SKM-1 (cell line): Measurements from ENCODE around the gene TBX2.
"Not testable (repeated sequence)": the region's sequence is repeated elsewhere in the genome, so short reads cannot be mapped to it uniquely, and the experiment has no call there.

ENCODE experiments used
- DNase-seq: peaks from one replicate; lab custom pipeline; 2025; ENCODE audit not compliant: unreplicated experiment; lab: John Stamatoyannopoulos, UW

TBX2 gene

DNA sequence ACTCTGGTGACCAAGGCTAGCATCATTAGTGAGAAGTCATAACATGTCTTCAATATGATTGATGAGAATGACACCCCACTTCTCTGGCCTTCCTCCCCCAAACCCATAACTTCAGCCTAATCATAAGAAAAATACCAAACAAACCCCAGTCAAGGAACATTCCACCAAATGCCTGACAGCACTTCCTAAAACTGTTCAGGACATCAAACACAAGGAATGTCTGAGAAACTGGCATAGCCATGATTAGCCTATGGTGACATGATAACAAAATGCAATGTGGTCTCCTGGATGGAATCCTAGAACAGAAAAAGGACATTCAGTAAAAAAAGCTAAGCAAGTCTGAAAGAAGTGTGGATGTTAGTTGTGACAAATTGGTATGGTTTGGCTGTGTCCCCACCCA, 27.9 kb downstream of the TBX2 start:
- no peak for DNase-seq

DNA sequence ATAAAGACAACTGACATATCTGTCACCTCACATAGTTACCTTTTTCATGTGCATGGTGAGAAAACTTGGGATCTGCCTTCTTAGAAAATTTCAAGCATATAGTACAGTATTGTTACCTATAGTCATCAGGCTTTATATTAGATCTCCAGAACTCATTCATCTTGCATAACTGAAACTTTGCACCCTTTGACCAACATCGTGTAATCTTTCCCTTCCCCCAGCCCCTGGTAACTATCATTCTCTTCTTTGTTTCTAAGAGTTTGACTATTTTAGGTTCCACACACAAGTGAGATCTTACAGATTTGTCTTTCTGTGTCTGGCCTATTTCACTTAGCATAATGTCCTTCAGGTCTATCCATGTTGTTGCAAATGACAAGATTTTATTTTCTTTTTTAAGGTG, 29.6 kb downstream of the TBX2 start:
- no peak for DNase-seq

DNA sequence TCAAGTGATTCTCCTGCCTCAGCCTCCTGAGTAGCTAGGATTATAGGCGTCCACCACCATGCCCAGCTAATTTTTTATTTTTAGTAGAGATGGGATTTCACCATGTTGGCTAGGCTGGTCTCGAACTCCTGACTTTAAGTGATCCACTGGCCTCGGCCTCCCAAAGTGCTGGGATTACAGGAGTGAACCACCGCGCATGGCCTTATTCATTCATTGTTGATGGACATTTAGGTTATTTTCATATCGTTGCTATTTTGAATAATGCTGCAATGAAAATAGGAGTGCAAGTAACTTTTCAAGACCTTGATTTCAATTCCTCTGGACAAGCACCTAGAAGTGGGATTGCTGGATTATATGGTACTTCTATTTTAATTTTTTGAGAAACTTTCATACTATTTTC, 30.2 kb downstream of the TBX2 start:
- DNase-seq: not testable (repeated sequence)

DNA sequence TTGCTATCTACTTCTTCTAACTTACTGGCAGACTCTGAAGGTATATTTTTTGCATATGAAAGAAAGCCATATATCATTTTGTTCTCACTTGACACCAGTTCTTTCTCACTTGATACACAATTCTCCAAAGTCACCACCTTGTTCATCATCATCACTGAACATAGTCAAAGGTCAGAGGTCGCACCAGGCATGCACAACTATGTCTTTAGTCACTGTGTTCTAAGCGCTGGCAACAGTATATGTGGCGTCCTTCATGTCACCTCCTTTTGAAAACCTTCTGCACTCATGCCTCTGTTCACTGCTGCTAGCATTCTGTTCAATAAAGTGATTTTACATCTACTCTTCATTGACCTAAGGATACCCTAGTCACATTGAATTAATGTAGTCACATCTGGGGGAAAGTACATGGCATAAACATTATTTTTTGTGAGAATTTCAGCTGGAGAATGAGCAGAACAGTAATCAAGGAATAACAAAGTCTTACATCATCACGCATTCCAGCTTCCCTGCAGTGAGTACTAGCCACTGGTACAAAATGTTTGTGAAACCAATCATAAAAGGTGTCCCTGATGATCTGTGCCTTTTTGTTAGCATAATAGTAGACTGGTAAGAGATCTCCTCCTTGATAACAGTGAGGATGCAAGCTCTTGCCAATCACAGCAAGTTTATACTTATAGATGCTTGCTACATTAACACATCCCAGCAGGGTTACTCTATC, 32.1 kb downstream of the TBX2 start:
- no peak for DNase-seq

DNA sequence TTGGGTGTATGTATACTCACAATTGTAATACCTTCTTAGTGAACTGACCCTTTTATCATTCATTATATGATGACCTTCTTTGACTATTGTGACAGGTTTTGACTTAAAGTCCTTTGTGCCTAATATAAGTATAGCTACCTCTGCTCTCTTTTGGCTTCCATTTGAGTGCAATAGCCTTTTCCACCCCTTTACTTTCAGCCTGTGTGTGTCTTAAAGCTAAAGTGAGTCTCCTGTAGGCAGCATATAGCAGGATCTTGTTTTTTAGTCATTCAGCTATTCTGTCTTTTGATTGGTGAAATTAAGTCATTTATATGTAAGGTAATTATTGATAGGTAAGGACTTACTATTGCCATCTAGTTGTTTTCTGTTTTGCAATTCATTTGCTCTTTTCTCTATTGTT, 36.6 kb downstream of the TBX2 start:
- no peak for DNase-seq

DNA sequence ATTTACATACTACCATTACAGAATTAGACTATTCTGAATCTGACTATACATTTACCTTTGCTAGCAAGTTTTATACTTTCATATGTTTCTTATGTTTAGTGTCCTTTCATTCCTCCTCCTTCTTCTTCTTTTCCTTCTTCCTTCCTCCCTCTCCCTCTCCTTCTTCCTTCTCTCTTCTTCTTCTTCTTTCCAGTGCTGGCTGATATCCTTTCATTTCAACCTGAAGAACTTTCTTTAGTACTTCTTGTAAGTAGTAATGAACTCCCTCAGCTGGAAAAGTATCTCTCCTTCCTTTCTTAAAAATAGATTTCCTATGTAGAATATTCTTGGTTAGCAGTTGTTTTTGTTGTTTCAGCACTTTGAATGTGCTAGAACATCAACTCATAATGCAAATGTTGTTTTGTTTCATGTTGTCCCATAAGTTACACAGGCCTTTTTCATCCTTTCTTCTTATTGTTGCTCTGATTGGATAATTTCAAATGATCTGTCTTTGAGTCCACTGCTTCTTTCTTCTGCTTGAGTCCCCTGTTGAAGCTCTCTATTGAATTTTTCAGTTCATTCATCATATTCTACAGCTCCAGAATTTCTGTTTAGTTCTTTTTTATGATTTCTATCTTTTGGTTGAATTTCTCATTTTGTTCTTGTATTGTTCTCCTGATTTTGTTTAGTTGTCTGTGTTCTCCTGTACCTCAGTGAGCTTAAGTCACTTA, 37.5 kb downstream of the TBX2 start:
- DNase-seq: no peak

DNA sequence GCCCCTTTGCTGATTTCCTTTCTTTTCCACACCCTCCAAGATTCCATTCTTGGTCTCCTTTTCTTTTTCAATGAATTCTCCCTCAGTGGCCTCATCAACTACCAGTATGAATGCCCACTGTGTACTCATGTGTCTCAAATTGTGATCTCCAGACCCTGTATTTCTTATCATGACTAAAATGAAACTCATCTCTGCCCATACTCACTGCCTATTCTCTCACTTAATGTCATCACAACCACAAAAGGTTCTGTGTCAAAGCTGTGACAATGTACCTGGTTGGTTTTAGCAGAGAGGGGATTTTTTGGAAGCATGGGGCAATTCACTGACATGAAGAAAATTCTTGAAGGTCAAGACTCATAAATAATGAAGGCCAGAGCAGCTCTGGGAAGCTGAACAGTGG, 41.1 kb downstream of the TBX2 start:
- no peak for DNase-seq

DNA sequence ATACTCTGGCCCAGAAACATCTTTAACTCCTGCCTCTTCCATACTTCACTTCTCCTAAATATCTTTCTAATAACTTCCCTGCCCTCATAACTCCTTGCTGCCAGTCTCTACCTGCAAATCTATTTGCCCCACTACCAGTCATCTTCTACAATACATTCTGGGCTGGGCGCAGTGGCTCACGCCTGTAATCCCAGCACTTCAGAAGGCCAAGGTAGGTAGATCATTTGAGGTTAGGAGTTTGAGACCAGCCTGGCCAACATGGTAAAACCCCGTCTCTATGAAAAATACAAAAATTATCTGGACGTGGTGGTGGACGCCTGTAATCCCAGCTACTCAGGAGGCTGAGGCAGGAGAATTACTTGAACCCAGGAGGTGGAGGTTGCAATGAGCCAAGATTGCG, 41.9 kb downstream of the TBX2 start:
- DNase-seq: not testable (repeated sequence)

DNA sequence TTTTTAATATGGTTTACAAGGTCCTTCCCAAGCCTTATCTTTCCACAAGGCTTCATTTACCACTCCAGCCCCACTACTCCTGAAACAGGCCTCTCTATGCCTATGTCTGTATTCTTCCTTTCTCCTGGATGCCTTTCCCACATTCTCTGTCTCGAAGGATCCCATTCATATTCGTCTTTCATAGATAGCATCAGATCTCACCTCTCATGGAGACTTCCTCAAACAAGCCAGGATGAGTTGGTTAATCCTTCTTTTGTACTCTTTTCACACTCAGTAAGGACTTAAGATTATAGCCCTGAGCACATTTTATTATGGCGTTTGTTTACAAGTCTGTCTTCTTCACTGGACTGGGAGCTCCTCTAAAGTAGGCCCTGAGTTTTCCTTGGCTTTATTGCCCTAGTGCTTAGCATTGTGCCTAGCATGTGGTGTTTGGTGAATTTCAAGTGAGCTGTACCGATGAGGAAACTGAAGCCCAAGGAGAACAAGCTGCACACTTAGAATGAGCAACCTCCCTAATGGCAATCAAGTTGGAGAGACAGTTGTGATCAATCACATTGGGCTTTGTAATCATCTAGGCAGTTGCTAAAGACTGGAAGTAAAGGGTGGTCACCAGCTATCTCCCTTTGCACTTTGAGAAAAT, 42.6 kb downstream of the TBX2 start:
- no peak for DNase-seq

DNA sequence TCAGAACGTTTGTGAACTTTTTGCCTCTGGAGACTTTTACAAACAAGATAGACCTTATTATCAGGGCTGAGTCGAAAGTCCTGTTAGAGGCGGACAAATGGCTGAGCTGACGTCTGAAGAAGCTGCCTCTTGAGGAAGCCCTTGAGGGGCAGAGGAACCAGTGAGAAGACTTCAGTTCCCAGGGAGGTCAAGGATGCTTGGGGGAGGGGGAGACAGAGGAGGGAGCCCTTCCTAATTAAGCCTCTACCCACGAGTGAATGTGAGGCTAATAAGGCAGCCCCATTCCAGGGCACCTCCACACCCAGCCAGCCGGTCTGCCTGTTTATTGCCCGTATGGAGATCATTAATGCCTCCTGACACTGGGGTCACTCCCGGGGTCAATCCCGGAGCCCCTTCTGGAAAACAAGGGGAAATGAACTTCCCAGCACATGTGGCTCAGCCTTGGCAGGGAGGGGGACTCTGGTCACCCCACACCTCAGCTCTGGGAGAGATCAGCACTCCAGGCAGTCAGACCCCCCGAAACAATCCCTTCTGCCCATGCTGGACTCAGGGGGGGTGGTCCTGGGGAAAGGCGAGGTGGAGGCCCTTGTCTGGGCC, 43.3 kb downstream of the TBX2 start:
- DNase-seq: no peak

DNA sequence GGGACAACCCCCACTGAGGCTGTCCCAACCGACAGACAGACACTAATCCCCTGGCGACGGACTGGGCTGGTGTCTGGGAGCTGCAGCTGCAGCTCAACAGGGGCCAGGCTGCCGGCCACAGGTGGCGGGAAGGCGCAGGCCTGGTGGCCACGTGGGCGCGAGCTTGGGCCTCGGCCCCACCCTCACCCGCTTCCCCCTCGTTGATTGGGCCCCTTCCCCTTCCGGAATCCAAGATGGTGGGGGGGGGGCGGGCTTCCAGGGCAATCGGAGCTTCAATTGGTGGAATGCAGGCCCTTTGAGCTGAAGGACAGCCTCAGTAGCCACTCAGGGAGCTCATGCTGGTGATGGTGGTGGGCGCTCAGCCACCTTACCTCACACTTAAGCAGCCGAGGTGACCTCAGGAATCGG, 43.8 kb downstream of the TBX2 start:
- DNase-seq: no peak

DNA sequence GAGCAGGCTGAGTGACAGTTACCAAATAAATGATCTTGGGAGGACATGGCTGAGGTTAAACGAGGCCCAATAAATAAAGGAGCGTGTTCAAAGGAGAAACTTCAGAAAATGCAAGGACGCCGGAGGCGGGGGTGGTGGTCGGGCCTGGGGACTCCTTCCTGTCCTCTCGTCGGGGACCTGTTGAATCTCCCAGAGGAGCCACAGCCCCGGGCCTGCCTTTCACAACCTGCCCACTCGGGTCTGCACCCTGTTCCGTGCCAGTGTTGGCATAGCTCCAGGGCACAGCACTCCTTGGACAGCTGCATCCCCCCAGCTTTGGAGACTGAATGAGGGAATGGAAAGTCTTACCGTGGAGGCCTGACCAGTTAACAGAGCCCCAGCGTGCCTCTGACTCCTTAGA, 44.4 kb downstream of the TBX2 start:
- DNase-seq: no peak

DNA sequence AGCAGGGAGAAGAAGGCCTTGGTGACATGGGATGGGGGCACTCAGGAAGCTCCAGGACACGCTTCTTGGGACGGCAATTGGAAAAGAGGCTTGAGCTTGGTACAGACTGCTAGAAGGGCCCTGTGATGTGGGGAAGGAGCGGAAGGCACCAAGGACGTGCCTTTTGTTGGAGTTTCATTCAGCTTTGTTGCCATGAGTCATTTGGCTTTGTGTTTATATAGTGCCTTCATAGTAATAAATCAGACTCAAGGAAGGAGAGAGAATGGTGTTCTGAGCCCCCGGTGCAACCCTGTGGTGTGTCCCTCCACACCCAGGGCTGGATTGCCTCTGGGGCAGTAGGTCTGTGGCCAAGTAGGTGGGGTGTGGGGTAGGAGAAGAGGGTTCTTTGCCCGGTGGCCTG, 45.2 kb downstream of the TBX2 start:
- DNase-seq: no peak

DNA sequence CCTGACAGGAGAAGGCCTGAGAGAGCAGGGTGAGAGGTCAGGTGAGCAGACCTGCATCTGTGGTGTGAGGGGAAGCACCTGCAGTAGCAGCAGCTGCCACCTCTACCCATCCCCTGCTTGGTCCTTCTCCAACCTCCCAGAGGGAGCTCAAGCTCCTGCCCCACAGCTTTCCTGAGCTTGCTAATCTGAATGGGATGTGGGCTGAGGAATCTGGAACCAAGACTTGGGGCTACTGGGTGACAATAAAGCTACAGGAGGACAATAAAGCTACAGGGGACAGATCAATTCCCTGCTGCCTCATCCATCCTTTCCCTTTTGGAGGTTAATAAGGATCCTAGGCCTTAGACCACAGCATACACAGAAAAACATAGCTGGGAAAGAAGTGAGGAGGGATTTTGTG, 47.7 kb downstream of the TBX2 start:
- no peak for DNase-seq

DNA sequence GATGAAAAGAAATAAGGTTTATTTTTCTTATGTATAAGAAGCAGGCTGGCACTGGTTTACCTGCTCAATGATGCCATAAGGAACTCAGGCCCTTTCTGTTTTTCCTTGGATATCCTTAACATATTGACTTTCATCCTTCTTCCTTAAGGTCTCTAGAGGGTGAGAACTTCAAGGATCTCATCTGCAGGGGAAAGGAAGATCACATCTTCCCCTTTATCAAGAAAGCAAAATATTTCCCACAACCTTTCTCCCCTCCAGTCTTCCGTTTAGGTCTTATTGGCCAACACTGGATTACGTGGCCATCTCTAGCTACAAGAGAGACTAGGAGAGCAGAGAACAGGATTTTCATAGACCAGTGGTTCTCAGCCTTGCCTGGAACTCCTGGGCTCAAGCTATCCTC, 48.4 kb downstream of the TBX2 start:
- no peak for DNase-seq

DNA sequence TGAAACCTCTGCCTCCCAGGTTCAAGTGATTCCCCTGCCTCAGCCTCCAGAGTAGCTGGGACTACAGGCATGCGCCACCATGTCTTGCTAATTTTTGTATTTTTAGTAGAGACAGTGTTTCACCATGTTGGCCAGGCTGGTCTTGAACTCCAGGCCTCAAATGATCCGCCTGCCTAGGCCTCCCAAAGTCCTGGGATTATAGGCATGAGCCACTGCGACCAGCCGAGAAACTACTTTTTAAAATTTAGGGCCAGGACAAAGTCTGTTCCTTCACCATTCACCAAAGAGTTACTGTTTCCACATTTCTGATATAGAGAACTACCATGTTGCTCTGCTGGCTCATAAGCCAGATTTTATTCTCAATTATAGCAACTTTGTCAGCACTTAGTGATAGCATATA, 49.5 kb downstream of the TBX2 start:
- DNase-seq: not testable (repeated sequence)

DNA sequence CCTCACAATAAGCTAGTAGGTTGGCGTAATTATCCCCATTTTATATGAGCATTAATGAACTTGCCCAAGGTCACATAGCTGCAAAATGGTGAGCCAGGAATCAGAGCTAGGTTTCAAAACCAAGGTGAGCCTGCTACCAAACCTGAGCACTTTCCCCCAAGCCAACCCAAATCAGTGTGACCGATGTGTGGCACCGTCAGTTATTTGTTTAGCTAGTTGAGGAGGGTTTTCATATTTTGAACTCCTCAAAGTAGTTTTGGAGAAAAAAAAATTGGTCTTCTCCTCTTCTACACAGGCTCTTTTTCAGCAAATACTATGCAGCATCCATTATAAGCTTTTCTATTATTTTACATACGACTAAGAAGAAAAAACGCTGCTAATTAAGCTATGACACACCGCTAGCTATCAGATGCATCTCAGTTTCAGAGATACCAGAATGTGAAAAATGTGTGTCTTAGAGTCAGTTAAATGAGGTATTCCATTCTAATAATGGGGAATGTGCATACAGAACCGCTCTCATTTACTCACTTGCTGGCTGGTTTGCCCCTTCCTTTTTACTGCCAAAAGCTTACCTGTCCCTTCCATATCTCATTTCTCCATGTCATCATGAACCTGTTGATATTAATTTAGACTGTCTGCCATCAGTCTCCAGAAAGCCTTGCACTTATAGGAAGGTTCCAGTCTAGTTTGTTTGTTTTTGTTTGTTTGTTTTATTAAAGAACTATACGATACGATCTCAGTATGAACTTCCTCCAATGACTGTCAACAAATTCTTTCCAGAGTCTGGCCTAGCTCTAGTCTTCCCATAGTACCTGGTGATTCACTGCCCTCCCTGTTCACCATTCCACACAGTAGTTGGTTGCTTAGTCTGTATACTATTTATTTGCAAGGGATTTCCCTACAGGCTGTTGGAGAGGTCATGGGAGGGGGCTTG, 50.3 kb downstream of the TBX2 start:
- DNase-seq: no peak

DNA sequence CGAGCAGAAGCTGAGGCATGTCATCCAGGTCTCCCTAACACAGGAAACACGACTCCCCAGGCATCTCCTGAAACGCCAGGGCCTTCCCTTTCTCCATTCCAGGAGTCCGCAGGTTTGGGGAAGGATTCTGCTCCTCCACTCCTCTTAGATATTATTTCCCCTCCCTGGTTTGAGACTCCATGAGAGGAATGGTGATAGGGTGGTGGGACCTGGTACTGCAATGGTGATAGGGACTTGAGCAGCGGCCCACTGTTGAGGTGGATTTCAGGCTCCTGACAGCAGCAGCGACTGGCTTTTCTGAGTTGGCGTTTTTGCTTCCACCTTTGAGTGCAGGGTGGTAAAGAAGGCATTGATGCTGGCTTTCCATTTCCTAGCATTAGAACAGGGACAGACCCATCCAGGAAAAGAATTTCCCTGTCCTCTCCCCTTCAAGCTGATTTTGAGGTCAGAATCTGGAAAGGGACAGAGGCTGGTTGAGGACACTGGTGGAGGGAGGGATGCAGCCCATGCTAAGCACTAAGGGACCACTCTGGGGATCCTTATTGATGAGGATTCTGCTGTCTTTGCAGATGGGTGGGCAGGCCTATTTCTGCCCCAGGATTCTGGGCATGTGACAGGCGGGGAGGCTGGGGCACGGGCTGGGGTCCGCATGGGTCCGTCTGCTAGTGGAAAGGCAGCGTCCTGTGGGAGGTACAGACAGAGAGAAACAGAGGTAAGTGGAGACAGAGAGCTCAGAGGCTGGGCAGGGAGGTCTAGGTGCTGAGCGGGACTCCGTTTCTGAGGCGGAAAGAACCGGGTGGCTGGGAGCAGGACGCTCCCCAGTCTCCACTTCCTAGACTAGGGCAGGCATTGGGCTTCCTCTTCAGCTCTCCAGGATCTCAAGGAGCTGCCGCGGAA, 51.2 kb downstream of the TBX2 start:
- DNase-seq: no peak

DNA sequence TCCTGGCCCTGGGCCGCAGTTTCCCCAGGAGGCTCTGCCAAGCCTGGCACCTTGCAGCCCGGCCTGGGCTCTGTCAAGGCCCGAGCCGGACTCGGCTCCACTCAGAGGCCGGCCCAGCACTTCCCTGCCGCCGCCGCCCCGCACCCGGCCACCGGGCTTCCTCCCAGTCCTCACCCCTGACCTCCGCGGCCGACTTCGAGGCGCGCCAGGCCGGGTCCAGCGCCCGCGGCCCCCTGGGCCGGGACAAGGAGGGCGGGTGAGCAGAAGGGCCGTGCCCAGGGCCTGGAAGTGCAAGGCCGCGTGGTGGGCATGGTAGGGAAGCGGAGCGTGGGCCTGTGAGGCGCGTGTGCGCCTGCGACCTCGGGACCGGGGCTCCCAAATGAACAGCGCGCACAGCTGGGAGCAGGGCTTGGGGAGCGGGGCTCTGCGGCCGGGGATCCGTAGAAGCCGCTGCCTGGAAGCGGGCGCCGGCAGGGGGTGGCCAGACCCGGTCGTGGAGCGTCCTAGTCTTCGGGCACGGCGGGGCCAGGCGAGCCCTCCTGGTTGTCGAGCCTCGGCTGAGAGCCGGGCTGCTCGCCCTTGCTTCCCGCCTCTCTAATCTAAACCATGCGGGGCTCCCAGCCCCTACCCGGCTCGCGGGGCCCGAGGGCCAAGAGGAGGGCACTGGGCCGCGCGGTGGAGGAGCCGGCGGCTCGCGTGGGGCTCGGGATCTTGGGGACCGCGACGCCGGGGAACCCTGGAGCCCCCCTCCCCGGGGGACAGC, 52.1 kb downstream of the TBX2 start:
- DNase-seq: no peak
